ENCODE data around the gene CRIP2.

CRIP2 gene

DNA sequence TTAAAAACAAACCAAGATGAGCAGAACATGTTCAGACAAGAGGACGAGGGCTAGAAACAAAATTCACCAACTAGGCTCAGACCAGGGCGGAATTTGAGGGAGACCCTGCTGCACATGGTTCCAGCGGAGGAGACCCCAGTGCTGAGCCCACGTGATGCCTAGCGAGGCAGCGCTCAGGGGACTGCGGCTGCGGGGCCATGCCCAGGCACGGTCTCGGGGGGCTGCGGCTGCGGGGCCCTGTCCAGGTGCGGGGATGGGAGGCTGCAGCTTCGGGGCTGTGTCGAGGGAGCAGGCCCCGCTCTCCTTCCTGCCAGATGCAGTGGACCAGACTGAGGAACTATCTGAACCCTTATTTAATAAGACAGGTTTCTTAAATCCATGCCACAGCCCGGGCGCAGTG, 12.7 kb upstream of the CRIP2 start:
- no peak for DNase-seq (ENCODE audit: low read depth in 2 of 2)

DNA sequence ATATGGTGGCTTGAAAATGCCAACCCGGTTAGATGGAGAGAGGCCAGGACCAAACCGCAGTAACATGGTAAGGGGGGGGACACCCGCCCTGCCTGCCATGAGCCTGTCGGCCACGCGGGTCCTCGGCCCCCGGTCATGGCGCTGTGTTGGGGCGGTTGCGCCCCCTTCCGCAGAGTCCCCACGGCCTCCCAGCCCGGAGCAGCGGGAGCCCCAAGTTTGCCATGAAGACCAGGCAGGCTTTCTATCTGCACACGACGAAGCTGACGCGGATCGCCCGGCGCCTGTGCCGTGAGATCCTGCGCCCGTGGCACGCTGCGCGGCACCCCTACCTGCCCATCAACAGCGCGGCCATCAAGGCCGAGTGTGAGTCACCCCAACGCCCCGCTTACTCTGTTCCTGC, 10.1 kb upstream of the CRIP2 start:
- no peak for DNase-seq (ENCODE audit: low read depth in 2 of 2)

DNA sequence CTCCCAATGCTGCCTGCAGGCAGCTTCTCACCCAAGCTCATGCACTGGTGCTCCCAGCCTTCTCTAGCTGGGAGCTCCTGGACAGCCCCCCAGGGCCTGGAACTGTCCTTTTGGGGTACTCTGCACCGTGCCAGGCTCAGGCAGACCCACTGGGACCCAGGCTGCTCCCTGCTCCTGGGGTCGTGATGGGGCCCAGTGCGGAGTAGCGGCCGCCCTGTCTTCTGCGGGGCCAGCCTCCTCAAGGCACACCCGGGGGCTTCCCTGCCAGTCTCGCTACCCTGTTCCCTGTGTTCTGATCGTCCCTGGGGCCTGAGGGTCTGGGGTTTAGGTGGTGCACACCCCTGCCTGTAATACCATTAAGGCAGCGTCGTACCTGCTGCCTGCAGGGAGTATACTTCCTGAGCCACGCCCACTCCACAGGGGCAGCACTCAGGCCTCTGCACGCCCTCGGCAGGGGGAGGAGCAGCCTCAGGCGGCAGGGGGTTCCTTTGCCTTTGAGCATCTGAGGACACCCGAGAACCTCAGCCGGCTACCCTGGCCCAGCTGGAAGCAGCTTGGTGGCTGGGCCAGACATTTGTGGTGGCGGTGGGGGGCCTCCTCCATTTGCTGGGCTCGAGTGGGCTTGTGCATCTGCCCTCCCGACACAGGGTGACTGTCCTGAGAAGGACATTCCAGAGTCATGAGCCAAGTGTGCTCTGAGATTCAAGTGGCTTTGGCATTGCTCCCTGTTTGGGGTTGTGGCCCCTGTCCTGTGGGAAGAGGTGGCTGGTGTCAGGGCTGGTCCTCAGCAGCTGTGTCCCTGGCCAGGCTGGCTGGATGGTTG, 9.2 kb upstream of the CRIP2 start:
- DNase-seq (ENCODE audit: low read depth in 2 of 2), result no peak

- no peak for DNase-seq (ENCODE audit: low read depth in 2 of 2)
Observed at GRCh38 chr14:105466531-105467248, 7.9 kb upstream of the CRIP2 start.

- DNase-seq (ENCODE audit: low read depth in 2 of 2), result no peak
Observed at GRCh38 chr14:105467249-105467941, 7.2 kb upstream of the CRIP2 start.

DNA sequence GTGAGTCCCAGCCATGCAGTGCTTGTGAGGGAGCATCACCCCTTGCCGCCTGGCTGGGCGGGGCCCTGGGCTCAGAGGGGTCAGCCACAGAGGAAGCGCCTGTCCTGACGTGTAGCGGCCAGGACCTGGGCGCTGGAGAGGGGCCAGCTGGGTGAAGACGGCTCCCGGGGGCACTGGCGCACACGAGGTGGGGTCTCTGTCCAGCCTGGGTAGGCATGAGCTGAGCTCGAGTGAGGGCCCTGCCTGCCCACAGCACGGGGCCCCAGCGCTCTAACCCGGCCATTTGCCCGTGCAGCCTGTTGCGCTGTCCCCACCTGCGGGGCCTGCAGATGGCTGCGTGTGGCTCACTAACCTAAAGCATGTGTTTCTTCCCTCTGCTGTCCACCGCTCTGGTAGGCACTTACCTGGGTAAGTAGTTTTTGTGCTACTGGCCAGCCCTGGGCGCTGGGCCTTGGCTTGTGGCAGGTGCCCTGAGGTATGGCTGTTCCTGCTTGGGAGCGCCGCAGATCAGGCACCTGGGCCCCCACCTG, 6.6 kb upstream of the CRIP2 start:
- no peak for DNase-seq (ENCODE audit: low read depth in 2 of 2)

- no peak for DNase-seq (ENCODE audit: low read depth in 2 of 2)
Observed at GRCh38 chr14:105468621-105469241, 5.9 kb upstream of the CRIP2 start.

DNA sequence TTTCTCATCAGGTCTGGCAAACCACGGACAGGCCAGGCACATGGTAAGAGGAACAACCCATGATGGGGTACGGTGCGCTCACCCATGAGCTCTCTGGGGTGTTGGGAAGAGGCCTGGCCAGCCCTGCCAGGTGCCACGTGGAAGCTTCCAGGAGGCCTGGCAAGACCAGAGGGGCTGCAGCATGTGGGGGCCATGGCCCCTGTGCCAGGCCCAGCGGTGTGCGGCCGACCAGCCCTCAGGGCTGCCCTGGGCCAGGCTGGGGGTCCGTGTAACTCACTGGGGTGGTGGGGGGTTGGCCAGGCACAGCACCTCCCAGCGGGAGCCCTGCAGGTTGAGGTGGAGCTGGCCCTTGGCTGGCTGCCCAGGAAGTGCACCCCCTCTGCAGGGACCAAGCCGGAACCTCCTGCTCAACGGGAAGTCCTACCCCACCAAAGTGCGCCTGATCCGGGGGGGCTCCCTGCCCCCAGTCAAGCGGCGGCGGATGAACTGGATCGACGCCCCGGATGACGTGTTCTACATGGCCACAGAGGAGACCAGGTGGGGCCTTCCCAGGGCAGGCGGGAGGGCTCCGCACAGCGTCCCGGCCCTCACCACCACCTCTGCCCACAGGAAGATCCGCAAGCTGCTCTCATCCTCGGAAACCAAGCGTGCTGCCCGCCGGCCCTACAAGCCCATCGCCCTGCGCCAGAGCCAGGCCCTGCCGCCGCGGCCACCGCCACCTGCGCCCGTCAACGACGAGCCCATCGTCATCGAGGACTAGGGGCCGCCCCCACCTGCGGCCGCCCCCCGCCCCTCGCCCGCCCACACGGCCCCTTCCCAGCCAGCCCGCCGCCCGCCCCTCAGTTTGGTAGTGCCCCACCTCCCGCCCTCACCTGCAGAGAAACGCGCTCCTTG, 4.9 kb upstream of the CRIP2 start:
- DNase-seq (ENCODE audit: low read depth in 2 of 2), result no peak

DNA sequence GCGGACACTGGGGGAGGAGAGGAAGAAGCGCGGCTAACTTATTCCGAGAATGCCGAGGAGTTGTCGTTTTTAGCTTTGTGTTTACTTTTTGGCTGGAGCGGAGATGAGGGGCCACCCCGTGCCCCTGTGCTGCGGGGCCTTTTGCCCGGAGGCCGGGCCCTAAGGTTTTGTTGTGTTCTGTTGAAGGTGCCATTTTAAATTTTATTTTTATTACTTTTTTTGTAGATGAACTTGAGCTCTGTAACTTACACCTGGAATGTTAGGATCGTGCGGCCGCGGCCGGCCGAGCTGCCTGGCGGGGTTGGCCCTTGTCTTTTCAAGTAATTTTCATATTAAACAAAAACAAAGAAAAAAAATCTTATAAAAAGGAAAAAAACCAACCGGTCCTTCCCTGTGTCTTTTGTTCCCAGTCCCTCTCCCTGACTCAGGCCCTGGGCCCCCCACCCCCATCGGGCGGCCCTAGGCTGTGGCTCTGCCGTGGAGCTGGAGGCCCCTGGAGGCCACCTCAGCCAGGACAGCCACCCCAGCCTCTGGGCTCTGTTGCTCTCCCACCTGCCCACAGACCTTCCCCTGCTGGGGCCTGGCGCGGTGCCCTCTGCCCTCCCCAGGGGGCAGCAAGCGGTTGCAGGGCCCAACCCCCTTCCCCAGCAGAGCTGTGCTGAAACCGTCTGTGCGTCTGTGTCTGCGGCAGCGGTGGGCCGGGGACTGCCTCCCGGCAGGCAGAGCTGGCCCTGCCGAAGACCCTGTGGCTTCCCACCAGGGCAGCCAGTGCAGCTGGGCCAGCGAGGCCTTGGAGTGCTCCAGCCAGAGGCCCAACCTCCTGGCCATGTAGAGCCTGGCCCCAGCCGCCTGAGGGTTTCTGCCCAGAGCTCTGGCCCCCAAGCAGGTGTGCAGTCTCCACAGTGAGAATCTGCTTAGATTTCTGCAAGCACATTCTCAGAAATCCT, 4.0 kb upstream of the CRIP2 start:
- DNase-seq (ENCODE audit: low read depth in 2 of 2), result no peak

DNA sequence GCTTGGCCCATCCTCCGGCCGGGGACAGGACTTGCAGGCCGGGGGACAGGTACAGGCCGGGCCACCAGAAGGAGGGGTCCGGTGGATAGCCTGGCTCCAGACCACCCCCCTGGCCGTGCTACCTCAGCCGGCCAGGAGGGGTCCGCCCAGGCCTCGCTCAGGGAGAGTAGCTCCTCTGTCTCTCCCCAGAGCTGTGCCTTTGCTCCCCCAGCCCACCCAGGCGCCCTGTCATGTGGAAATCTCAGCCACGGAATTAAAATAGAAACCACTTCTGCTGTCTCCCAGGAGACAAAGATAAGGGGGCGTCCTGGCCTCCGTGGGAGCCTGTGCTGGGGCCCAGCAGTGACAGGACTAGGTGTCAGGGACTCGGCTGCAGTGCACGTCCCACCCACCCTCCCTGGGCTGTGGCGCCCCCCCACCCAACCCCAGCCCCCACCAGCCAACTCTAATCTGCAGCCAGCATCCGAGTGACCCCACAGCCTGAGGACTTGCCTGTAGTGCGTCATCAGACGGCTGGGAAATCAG, 3.3 kb upstream of the CRIP2 start:
- no peak for DNase-seq (ENCODE audit: low read depth in 2 of 2)

GRCh38 chr14:105471823-105472485, 2.7 kb upstream of the CRIP2 start:
- DNase-seq (ENCODE audit: low read depth in 2 of 2), result no peak

DNA sequence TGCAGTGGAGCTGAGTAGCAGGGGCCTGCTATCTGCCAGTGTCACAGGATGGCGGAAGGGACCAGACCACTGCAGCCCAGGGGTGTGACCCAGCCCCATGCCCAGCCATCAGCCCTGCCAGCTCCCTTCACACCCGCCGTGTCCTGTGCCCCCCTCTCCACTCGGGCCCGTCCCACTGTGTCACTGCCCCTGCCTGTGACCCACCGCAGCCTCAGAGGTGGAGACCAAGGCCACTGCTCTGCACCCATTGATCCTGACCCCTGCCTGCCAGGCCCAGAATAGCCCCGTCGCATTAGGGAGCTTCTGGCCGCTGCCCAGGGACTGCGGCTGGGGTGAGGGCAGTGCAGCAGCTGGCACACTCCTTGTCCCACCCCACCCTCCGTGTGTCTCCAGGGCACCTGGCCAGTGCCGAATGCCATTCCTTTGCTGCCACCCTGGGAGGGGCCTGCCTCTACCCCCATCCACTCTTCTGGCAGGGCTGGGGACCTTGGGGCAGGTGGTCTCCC, 2.1 kb upstream of the CRIP2 start:
- DNase-seq (ENCODE audit: low read depth in 2 of 2), result no peak

DNA sequence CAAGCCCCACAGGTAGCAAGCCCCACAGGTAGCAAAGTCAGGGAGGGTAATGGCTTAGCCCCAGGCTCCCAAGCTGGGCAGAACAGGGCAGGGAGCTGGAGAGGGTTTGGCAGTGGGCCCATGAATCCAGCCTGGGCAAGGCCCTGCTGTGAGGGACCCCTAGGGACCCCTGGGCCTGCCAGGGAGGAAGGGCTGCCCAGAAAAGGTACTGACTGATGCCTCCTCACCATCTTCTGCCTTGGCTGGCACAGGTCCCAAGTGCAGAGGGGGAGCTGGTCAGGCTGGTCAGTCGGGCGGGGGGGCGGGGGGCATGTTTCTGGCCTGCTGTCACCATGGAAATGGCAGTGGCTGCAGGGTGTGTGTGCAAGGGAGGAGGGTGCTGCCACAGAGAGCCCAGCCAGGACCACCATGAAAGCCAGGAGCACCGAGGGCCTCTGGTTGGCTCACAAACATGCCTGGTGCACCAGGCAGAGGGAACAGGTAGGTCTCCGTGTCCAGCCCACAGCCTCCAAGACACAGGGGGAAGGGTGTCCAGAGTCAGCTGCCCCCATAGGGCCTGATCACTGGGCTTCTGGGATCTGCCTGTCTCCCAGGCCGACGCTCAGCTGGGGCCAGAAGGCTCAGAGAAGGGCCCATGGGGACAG, 1.5 kb upstream of the CRIP2 start:
- no peak for DNase-seq (ENCODE audit: low read depth in 2 of 2)

- DNase-seq (ENCODE audit: low read depth in 2 of 2), result peak; percentile 40 to 58
Observed at GRCh38 chr14:105473677-105474482, 741 bp upstream of the CRIP2 start.

DNA sequence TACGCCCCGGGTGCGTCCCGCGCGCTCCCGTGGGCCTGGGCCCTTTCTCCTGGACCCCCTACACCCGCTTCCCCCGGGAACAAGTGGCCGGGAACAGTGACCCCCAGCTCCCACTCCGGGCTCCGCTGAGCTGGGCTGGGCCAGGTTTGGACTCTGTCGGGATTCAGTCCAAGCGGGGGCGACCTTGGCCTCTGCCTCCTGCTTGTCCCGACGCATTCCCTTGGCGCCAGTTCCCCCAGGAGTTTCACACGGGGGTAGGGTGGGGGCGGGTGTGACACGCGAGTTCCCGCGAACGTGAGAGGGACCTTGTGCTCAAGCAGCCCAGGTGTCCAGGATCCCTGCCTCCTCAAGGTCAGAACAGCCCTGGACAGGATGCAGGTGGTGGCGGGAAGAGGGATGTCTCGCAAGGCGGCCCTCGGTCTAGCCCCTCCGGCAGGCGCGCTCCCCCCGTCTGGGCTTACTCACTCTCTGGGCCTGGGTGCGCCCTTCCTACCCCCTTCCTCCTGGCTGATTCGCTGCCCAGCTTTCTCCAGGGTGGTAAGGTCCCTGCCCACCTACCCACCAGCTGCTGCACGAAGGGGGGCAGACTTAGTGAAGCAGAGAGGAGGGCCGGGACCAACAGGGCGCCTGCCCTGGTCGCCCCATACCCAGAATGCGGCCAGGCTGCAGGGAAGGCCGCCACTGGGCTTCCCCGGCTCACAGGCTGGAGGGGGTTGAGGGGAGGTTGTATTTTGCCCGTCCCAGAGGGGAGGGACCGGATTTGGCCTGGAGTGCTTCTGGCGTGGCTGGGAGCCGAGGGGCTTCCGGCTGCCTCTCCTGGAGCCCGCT, 862 bp downstream of the CRIP2 start:
- DNase-seq (ENCODE audit: low read depth in 2 of 2), result no peak

DNA sequence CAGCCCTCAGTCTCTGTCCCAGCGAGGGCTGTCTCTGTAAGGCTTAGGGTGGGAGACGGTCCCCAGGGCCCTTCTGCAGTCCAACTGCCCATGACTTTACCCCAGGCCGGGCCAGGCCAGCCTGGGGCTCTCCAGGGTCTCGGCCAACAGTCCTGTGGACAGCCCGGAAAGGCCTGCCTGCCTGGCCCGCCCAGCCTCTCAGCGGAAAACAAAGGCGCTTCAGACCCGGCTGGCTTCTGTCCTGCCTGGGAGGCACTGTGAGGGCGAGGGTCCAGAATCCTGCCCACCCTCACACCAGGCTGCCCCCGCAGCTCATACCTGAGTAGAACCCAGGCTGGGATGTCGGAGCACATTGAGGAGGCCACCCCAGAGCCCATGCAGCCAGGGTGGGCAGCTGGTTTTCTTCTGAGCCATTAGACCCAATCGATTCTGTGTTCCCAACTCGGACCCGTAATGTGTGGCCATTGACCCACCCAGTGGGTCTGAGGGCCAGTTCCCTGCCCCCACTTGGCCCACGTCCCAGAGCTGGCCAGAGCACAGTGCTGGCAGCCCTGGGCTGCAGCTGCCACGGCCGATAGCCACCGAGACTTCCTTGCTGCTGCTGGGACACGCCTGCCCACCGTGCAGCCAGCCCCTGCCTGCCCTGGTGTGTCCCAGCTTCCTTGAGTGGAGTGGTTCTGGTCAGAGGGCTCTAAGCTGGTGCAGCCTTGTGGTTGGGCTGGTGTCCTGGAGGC, 1.6 kb downstream of the CRIP2 start:
- no peak for DNase-seq (ENCODE audit: low read depth in 2 of 2)

Measured in stimulated activated CD8-positive, alpha-beta memory T cell treated with anti-CD3 and anti-CD28 coated beads, Interleukin-7, amount 100 ng/mL, for 4 hours (primary cell).